Measurements from ENCODE around the gene RPL5. TPM values are rescaled to one million over a fixed set of nuclear protein-coding genes. Genes with fewer than 3 reads are reported as not detected.

The RPL5 gene
- total RNA-seq, 2 donors from 2014 or later = 792 to 927 TPM

DNA sequence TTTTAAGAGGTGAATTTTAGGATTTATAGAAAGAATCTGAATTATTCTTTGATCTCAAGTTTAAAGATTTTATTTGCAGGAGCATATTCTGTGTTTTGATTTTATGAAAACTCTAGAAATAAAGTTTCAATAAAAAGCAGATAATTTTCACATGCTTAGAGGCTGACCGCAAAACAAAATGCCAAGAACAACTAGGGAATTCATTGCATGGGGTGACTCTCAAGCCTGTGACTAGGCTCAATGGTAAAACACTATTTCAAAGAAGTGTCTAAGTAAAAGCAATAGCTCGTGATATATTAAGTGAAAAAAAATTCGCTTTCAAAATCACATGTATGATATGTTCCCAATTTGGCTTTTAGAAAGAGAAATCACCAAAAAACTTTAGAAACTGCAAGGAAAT lies 49.6 kb downstream of the RPL5 start:
- Histone ChIP-seq H3K4me3 (no peak overlapping the region), H3K27me3 (replicated peaks; ENCODE audit: insufficient read depth) (no peaks in the 10 kb centered on the region), H3K4me1 (ENCODE audit: control insufficient read depth in 1 of 2, low read depth in 2 of 2) (peaks cover 0 to 4% of the 10 kb centered on the region in 2 donors), H3K9me3 (no peaks in the 10 kb centered on the region), H3K27ac (no peak overlapping the region), H3K36me3 (no peaks in the 10 kb centered on the region)
- TF ChIP-seq, protein P1, sequence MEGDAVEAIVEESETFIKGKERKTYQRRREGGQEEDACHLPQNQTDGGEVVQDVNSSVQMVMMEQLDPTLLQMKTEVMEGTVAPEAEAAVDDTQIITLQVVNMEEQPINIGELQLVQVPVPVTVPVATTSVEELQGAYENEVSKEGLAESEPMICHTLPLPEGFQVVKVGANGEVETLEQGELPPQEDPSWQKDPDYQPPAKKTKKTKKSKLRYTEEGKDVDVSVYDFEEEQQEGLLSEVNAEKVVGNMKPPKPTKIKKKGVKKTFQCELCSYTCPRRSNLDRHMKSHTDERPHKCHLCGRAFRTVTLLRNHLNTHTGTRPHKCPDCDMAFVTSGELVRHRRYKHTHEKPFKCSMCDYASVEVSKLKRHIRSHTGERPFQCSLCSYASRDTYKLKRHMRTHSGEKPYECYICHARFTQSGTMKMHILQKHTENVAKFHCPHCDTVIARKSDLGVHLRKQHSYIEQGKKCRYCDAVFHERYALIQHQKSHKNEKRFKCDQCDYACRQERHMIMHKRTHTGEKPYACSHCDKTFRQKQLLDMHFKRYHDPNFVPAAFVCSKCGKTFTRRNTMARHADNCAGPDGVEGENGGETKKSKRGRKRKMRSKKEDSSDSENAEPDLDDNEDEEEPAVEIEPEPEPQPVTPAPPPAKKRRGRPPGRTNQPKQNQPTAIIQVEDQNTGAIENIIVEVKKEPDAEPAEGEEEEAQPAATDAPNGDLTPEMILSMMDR (IDR thresholded peaks at IDR 0.05) = no peak
- no peak for DNase-seq (ENCODE audit: low spot score)
- ATAC-seq (ENCODE audit: insufficient number of reproducible peaks, low FRiP score, low read depth) = no peak

DNA sequence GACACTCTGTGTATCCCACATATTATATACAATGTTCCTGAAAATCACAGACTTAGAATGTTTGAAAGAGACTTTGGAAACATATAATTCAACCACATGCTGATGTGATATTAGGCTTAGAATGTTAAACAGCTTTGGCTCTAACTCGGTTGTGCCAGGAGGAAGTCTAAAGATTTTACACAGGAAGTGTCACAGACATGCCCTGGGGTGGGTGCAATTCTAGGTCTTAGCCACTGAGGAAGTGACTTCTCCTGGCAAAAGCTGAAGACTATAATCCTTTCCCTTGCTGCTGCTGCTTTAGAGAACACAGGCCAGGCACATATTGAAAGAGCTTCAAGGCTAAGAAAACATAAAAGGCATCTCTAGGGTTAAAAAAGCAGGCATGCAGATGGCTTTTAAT lies 51.0 kb downstream of the RPL5 start:
- Histone ChIP-seq H3K4me3 (no peak overlapping the region), H3K27ac (no peak overlapping the region), H3K27me3 (replicated peaks; ENCODE audit: insufficient read depth) (no peaks in the 10 kb centered on the region), H3K36me3 (no peaks in the 10 kb centered on the region), H3K4me1 (ENCODE audit: control insufficient read depth in 1 of 2, low read depth in 2 of 2) (peaks cover 0 to 4% of the 10 kb centered on the region in 2 donors), H3K9me3 (no peaks in the 10 kb centered on the region)
- no peak for DNase-seq (ENCODE audit: low spot score)
- no peak for ATAC-seq (ENCODE audit: insufficient number of reproducible peaks, low FRiP score, low read depth)
- TF ChIP-seq, protein P1 (IDR thresholded peaks at IDR 0.05) = no peak

DNA sequence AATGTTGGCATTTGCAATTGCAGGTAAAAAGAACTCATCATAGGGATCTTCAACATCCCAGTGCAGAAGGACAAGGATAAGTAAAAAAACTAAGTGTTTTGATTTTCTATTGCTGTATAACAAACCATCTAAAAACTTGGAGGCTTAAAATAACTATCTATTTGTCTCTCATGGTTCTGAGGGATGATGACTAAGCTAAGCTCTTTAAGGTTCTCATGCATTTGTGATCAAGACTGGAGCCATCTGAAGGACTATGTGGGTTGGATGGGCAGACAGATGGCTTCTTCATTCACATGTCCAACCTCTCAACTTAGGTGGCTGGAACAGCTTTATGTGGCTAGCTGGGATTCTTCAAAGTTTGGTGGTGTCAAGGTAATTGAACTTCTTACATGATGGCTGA lies 51.5 kb downstream of the RPL5 start:
- no peaks in the 10 kb centered on the region for H3K36me3 ChIP-seq
- no peak for ATAC-seq (ENCODE audit: insufficient number of reproducible peaks, low FRiP score, low read depth)
- DNase-seq (ENCODE audit: low spot score) = no peak
- peaks cover 0 to 4% of the 10 kb centered on the region in 2 donors for H3K4me1 ChIP-seq (ENCODE audit: control insufficient read depth in 1 of 2, low read depth in 2 of 2)
- H3K9me3 ChIP-seq = no peaks in the 10 kb centered on the region
- H3K27me3 ChIP-seq (replicated peaks; ENCODE audit: insufficient read depth) = no peaks in the 10 kb centered on the region
- TF ChIP-seq, protein P1 (IDR thresholded peaks at IDR 0.05) = no peak
- no peak overlapping the region for H3K4me3 ChIP-seq
- H3K27ac ChIP-seq = no peak overlapping the region

DNA sequence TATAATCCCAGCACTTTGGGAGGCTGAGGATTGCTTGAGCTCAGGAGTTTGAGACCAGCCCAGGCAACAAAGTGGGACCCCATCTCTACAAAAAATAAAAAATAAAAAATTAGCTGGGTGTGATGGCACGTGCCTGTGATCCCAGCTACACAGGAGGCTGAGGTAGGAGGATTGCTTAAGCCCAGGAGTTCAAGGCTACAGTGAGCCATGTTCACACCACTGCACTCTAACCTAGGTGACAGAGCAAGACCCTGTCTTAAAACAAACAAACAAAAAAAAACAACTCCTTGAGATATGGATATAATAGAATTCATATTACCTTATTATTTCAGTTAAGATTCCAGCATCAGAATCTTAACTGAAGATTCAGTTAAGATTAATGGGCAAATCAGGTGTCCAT lies 52.4 kb downstream of the RPL5 start:
- H3K36me3 ChIP-seq = no peaks in the 10 kb centered on the region
- TF ChIP-seq, protein P1 (IDR thresholded peaks at IDR 0.05) = no peak

DNA sequence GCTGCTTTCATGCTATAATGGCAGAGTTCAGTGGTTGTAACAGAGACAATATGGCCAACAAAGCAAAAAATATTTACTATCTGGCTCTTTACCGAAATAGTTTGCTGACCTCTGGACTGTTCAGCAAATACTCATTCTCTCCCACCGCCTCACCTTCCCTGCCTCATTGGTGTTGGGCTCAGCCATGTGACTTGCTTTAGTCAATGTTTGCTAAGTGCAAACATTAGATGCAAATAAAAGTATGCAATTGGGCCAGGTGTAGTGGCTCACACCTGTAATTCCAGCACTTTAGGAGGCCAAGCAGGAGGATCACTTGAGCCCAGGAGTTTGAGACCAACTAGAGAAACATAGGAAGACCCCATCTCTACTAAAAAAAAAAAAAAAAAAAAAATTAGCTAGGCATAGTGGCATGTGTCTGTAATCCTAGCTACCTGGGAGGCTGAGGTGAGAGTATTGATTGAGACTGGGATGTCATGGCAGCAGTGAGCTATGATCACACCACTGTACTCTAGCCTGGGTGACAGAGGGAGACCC lies 55.1 kb downstream of the RPL5 start:
- H3K9me3 ChIP-seq = no peaks in the 10 kb centered on the region
- no peaks in the 10 kb centered on the region for H3K27me3 ChIP-seq (replicated peaks; ENCODE audit: insufficient read depth)
- no peak for DNase-seq (ENCODE audit: low spot score)
- no peak overlapping the region for H3K4me3 ChIP-seq
- no peak for ATAC-seq (ENCODE audit: insufficient number of reproducible peaks, low FRiP score, low read depth)
- H3K27ac ChIP-seq = no peak overlapping the region
- H3K36me3 ChIP-seq = no peaks in the 10 kb centered on the region
- H3K4me1 ChIP-seq (ENCODE audit: control insufficient read depth in 1 of 2, low read depth in 2 of 2) = peaks cover 0 to 4% of the 10 kb centered on the region in 2 donors
- TF ChIP-seq, protein P1 (IDR thresholded peaks at IDR 0.05) = no peak

More for the DNA sequence above, 52.4 kb downstream of the RPL5 start:
- H3K27ac ChIP-seq = no peak overlapping the region
- H3K27me3 ChIP-seq (replicated peaks; ENCODE audit: insufficient read depth) = no peaks in the 10 kb centered on the region
- ATAC-seq (ENCODE audit: insufficient number of reproducible peaks, low FRiP score, low read depth) (no peak), DNase-seq (ENCODE audit: low spot score) (no peak)
- H3K9me3 ChIP-seq = no peaks in the 10 kb centered on the region
- H3K4me3 ChIP-seq = no peak overlapping the region
- peaks cover 0 to 4% of the 10 kb centered on the region in 2 donors for H3K4me1 ChIP-seq (ENCODE audit: control insufficient read depth in 1 of 2, low read depth in 2 of 2)

Data from thoracic aorta (tissue), 2 donors.